ENCODE measurements around the gene OR10G8.

DNA sequence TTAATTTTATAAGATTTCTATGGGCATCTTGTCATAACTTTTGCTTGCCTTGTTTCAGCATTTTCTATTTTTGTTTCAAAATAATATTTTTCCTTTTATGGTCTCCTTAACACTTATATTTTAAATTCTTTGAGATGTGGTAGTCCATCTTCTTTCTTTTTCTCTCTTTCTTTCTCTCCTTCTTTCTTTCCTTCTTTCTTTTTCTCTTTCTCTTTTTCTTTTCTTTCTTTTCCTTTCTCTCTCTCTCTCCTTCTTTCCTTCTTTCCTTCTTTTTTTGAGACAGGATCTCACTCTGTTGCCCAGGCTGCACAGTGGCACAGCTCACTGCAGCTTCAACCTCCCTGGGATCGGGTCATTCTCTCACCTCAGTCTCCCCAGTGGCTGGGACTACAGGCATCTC, 50.7 kb downstream of the OR10G8 start:
- TF ChIP-seq, protein P1, sequence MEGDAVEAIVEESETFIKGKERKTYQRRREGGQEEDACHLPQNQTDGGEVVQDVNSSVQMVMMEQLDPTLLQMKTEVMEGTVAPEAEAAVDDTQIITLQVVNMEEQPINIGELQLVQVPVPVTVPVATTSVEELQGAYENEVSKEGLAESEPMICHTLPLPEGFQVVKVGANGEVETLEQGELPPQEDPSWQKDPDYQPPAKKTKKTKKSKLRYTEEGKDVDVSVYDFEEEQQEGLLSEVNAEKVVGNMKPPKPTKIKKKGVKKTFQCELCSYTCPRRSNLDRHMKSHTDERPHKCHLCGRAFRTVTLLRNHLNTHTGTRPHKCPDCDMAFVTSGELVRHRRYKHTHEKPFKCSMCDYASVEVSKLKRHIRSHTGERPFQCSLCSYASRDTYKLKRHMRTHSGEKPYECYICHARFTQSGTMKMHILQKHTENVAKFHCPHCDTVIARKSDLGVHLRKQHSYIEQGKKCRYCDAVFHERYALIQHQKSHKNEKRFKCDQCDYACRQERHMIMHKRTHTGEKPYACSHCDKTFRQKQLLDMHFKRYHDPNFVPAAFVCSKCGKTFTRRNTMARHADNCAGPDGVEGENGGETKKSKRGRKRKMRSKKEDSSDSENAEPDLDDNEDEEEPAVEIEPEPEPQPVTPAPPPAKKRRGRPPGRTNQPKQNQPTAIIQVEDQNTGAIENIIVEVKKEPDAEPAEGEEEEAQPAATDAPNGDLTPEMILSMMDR (IDR thresholded peaks at IDR 0.05) = no peak
- TF ChIP-seq POLR2A (IDR thresholded peaks at IDR 0.05) = no peak
- no peak for TF ChIP-seq POLR2AphosphoS5 (IDR thresholded peaks at IDR 0.05)

Data from prostate gland (tissue), 2 donors.